ENCODE data around the gene FBXO21. TPM values are rescaled to one million over a fixed set of nuclear protein-coding genes. Genes with fewer than 3 reads are reported as not detected.

FBXO21 gene
- total and polyA plus RNA-seq, 2 of the 4 experiments (the other 2 are of a cell fraction), result 43.6 to 56.6 TPM

- H3K56ac ChIP-seq (ENCODE audit: extremely low read depth, insufficient read depth, low read length), result no peak overlapping the region
These were observed 24.5 kb upstream of the FBXO21 start for GRCh38 chr12:117214797-117215196.

More at GRCh38 chr12:117214797-117215196, 24.5 kb upstream of the FBXO21 start:
- H3K27me3 ChIP-seq (ENCODE audit: control insufficient read depth, insufficient read depth, low read length), result peaks cover 4% of the 10 kb centered on the region; the same call in 1 of the 2 replicates
- no peak overlapping the region for H2AK9ac ChIP-seq (replicated peaks; ENCODE audit: low read depth, low read length, poor library complexity)
- no peaks in the 10 kb centered on the region; the same call in 1 of the 2 replicates for H3K9me3 ChIP-seq (ENCODE audit: control insufficient read depth, insufficient read depth, low read length)
- POLR2A ChIA-PET (ENCODE audit: unreplicated experiment), result no interaction called here
- H3K9me1 ChIP-seq (ENCODE audit: insufficient read depth, low read length), result no peaks in the 10 kb centered on the region
- H3K14ac ChIP-seq (replicated peaks; ENCODE audit: low read depth, low read length), result no peak overlapping the region
- CTCF ChIA-PET, result no interaction called here
- no peak overlapping the region for H3K4ac ChIP-seq (ENCODE audit: low read depth, low read length)
- H2BK5ac ChIP-seq (ENCODE audit: low read depth, low read length, poor library complexity, severe bottlenecking), result no peak overlapping the region
- no peak overlapping the region for H3K27ac ChIP-seq (ENCODE audit: insufficient read depth, low read length)
- no peak overlapping the region for H3K4me3 ChIP-seq (ENCODE audit: insufficient read depth, low read depth, low read length)
- no peak overlapping the region for H3K23ac ChIP-seq (ENCODE audit: low read depth, low read length)
- WGBS, 2 experiments (ENCODE audit: extremely low coverage in 2 of 2, insufficient read length in 1 of 2), result 60% methylated on average over 3 of the region's 10 CpGs; no CpG with 5 or more reads in 1 of the 2 experiments
- H3K4me2 ChIP-seq (ENCODE audit: low read depth, low read length), result no peak overlapping the region
- ATAC-seq (ENCODE audit: low read depth) (no peak), DNase-seq (no peak)
- H4K91ac ChIP-seq (ENCODE audit: insufficient read depth, low read depth, low read length), result no peak overlapping the region
- no peak overlapping the region for H2BK20ac ChIP-seq (ENCODE audit: low read depth, low read length)
- no TSS peak for BruUV-seq (replicated peaks)
- no peaks in the 10 kb centered on the region for H3K79me1 ChIP-seq (ENCODE audit: low read depth in 1 of 2, low read length in 2 of 2)
- H2BK15ac ChIP-seq (ENCODE audit: low read depth, low read length), result no peak overlapping the region
- no peak overlapping the region for H2BK120ac ChIP-seq (ENCODE audit: low read depth, low read length)
- intact Hi-C loops (cut with micrococcal nuclease) (no loop called here), dilution Hi-C loops (cut with HindIII; ENCODE audit: low sequenced_read_pairs, unreplicated experiment) (no loop called here), in situ Hi-C loops (cut with MboI; ENCODE audit: low sequenced_read_pairs) (loop anchor here (5.0 kb wide), 1 partner anchor 623 kb away; no protein-coding TSS in a partner anchor)
- H4K5ac ChIP-seq (ENCODE audit: low read depth, low read length), result no peak overlapping the region
- no peaks in the 10 kb centered on the region for H4K20me1 ChIP-seq (ENCODE audit: insufficient read depth, low read length)
- no peak overlapping the region for H2AFZ ChIP-seq (replicated peaks; ENCODE audit: low read length, poor library complexity)
- no peak for TF ChIP-seq FOS (IDR thresholded peaks at IDR 0.05; ENCODE audit: low read depth, low read length)
- H3K4me1 ChIP-seq (ENCODE audit: control insufficient read depth, insufficient read depth, low read length), result no peaks in the 10 kb centered on the region
- no peak overlapping the region for H4K8ac ChIP-seq (ENCODE audit: low read depth in 2 of 2, low read length in 2 of 2)
- H3K36me3 ChIP-seq (ENCODE audit: control insufficient read depth, insufficient read depth, low read length), result no peaks in the 10 kb centered on the region
- no peak overlapping the region for H2AK5ac ChIP-seq (ENCODE audit: low read depth, low read length)
- no peak overlapping the region for H3K9ac ChIP-seq (ENCODE audit: low read depth, low read length)
- no peak overlapping the region for H3K18ac ChIP-seq (ENCODE audit: low read depth, low read length)
